Activated CD8-positive, alpha-beta memory T cell treated with anti-CD3 and anti-CD28 coated beads, Interleukin-2, amount 50 U/mL, for 1 hour (primary cell): ENCODE data around the gene CGREF1.
"Not testable (repeated sequence)": the region's sequence is repeated elsewhere in the genome, so short reads cannot be mapped to it uniquely, and the experiment has no call there.

Experiments used
- DNase-seq: peaks from one replicate; pipeline ENCODE4 v3.0.0-alpha.2; 2020; ENCODE audit errors: extremely low read depth

CGREF1 gene

DNA sequence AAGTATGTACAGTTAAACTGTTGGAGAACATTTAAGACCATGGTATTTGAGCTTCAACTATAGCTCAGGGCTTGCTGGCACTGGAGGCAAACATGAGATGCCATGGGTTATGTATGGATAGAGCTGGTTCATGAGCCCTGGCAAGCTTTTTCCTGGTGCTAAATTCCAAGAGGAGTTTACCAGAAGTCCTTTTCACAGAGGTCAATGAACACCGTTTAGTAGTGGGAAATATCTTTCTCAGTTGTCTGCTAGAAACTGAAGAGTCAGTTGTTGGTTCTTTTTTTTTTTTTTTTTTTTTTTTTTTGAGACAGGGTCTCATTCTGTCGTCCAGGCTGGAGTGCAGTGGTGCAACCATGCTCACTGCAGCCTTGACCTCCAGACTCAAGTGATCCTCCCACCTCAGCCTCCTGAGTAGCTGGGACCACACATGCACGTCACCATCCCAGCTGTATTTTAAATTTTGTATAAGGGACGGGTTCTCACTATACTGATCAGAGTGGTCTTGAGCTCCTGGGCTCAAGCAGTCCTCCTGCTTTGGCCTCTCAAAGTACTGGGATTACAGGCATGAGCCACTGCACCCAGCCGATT lies 31.0 kb downstream of the CGREF1 start:
- DNase-seq: no peak

DNA sequence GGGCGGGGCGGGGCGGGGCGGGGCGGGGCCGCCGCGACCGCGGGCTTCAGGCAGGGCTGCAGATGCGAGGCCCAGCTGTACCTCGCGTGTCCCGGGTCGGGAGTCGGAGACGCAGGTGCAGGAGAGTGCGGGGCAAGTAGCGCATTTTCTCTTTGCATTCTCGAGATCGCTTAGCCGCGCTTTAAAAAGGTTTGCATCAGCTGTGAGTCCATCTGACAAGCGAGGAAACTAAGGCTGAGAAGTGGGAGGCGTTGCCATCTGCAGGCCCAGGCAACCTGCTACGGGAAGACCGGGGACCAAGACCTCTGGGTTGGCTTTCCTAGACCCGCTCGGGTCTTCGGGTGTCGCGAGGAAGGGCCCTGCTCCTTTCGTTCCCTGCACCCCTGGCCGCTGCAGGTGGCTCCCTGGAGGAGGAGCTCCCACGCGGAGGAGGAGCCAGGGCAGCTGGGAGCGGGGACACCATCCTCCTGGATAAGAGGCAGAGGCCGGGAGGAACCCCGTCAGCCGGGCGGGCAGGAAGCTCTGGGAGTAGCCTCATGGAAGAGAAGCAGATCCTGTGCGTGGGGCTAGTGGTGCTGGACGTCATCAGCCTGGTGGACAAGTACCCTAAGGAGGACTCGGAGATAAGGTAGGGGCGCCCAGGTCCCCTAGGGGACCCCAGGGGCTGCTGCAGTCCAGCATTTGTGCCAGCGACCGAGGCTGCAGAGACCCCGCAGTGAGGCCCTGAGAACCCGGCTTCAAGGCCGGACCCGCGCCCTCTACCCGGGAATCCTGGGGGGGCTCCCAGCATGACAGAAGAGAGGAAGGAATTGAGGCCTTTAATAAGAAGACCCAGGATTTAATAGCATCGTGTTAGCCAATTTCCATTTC lies 32.0 kb downstream of the CGREF1 start, which contains the start of gene KHK:
KHK (plus strand) TSS at position 49 of the 870 bp plus-strand sequence; CDS start at position 537, 488 bp downstream.
- no peak for DNase-seq

DNA sequence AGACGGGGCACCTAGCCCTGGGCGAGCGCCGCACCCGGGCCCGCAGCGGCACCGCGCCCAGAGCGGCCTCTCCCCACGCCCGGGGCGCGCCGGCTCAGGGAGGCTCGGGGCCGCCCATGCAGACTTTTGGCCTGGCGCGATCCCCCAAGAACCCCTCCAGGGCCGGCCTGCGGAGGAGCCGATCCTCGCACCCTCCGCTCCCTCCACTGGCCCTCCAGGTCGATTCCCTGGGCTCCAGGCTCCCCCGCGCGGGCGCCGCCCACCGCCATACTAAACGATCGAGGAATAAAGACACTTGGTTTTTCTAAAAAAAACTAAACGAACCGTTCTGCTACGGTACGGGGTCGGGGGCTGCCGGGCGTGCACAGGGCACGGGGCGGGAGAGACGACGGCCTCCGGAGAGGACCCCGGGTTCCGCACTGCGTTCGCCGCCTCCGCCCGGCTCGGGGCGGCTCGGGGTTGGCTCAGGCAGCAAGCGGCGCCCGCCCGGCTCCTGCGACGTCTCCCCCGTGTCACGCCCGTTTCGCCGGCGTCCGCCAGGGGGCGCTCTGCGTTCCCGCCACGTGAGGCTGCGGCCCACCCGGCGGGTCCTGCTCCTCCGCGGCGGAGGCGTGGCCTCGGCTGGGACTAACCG lies 32.7 kb downstream of the CGREF1 start:
- DNase-seq: peak; percentile 71

DNA sequence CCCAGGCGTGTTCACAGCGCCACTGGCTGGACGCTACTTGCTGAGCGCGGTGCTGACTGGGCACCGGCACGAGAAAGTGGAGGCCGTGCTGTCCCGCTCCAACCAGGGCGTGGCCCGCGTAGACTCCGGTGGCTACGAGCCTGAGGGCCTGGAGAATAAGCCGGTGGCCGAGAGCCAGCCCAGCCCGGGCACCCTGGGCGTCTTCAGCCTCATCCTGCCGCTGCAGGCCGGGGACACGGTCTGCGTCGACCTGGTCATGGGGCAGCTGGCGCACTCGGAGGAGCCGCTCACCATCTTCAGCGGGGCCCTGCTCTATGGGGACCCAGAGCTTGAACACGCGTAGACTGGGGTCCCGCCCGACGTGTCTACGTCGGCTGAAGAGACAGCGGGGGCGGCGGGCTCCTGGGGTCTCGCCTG lies 33.2 kb downstream of the CGREF1 start:
- DNase-seq: no peak

DNA sequence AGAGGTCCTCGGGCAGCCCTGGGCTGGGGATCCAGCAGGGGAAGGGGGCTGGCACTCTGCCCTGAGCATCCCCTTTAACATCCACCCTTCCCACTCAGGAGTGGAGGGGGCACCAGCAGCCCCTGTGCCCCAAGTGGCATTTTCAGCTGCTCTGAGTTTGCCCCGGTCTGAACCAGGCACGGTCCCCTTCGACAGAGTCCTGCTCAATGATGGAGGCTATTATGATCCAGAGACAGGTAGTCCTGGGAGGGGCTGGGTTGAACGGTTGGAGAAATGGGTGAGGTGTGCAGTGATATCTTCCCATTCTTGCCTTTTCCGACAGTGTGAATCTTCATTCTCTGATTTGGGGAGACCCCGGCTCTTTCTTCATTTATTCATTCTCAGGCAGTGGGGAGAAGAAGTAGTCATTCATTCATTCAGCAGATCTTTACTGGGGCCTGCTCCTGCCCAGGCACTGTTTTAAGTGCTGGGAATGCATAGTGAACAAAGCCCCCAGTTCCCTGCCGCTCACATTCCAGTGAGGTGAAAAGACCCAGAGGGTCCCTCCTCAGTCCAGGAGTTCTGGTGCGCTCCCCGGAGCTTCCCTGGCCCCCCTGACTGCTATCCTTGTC lies 33.8 kb downstream of the CGREF1 start:
- DNase-seq: no peak

DNA sequence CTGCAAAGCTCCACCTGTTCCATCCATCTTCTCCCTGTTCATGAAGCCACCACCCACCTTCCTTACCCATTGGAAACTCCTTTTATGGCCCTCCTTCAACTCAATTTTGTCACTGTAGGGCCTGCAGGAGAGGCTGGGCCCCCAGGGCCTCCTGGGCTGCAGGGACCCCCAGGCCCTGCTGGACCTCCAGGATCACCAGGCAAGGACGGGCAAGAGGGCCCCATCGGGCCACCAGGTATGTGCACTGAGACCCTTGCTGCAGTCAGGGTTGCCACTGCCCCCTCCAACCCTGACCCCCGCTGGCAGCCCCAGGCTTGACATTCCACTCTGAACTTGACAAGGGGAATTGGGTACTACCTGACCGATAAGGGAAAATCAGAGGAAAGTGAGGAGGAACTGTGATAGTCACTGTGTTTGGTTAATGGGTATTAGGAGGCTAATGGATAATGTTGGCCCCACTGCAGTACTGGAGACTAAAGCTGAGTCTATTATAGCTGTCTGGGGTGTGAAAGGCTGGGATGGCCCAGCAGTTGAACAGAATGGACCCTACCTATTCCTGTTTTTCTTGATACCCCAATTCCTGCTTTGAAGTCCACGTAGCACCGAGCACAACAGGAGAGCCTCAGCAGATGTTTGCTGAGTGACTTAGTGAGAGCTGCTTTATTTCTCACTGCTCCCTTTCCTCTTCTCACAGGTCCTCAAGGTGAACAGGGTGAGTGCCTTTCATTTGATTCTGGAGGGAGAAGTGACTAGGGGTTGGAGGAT lies 34.4 kb downstream of the CGREF1 start:
- no peak for DNase-seq

DNA sequence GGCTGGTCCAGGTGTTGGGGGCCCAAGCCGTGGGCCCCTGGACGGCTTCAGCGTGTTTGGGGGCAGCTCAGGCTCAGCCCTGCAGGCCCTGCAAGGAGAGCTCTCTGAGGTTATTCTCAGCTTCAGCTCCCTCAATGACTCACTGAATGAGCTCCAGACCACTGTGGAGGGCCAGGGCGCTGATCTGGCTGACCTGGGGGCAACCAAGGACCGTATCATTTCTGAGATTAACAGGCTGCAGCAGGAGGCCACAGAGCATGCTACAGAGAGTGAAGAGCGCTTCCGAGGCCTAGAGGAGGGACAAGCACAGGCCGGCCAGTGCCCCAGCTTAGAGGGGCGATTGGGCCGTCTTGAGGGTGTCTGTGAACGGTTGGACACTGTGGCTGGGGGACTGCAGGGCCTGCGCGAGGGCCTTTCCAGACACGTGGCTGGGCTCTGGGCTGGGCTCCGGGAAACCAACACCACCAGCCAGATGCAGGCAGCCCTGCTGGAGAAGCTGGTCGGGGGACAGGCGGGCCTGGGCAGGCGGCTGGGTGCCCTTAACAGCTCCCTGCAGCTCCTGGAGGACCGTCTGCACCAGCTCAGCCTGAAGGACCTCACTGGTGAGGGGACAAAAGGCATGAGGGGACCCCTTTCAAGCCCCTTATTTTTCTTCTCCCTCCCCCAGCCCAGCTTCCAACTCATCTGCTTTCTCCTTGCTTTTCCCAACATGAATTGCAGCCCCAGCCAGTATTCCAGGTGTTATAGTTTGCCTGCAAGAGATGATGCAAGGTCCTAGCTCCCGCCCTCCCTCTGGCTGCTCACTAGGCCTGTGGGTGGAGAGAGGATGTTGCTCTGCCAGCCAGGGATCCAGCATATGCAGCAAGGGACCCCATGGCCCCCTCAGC lies 35.3 kb downstream of the CGREF1 start:
- no peak for DNase-seq

DNA sequence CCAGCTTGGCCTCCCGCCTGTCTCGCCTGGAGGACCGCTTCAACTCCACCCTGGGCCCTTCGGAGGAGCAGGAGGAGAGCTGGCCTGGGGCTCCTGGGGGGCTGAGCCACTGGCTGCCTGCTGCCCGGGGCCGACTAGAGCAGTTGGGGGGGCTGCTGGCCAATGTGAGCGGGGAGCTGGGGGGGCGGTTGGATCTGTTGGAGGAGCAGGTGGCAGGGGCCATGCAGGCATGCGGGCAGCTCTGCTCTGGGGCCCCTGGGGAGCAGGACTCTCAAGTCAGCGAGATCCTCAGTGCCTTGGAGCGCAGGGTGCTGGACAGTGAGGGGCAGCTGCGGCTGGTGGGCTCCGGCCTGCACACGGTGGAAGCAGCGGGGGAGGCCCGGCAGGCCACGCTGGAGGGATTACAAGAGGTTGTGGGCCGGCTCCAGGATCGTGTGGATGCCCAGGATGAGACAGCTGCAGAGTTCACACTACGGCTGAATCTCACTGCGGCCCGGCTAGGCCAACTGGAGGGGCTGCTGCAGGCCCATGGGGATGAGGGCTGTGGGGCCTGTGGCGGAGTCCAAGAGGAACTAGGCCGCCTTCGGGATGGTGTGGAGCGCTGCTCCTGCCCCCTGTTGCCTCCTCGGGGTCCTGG lies 36.0 kb downstream of the CGREF1 start:
- DNase-seq: no peak

DNA sequence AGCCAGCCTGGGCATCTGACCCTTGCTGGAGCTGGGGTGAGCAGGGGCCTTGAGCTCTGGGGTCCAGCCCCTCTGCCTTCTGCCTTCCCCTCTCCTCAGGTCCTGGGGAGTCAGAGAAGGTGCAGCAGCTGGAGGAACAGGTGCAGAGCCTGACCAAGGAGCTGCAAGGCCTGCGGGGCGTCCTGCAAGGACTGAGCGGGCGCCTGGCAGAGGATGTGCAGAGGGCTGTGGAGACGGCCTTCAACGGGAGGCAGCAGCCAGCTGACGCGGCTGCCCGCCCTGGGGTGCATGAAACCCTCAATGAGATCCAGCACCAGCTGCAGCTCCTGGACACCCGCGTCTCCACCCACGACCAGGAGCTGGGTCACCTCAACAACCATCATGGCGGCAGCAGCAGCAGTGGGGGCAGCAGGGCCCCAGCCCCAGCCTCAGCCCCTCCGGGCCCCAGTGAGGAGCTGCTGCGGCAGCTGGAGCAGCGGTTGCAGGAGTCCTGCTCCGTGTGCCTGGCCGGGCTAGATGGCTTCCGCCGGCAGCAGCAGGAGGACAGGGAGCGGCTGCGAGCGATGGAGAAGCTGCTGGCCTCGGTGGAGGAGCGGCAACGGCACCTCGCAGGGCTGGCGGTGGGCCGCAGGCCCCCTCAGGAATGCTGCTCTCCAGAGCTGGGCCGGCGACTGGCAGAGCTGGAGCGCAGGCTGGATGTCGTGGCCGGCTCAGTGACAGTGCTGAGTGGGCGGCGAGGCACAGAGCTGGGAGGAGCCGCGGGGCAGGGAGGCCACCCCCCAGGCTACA lies 36.8 kb downstream of the CGREF1 start:
- no peak for DNase-seq

DNA sequence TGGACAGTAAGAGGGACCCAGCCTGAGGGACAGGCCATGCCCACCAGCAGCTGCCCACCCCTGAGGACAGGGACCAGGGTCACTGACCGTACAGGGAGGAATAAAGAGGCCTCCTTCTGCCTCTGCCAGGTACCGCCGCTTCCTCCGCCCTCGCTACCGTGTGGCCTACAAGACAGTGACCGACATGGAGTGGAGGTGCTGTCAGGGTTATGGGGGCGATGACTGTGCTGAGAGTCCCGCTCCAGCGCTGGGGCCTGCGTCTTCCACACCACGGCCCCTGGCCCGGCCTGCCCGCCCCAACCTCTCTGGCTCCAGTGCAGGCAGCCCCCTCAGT lies 38.4 kb downstream of the CGREF1 start:
- no peak for DNase-seq

DNA sequence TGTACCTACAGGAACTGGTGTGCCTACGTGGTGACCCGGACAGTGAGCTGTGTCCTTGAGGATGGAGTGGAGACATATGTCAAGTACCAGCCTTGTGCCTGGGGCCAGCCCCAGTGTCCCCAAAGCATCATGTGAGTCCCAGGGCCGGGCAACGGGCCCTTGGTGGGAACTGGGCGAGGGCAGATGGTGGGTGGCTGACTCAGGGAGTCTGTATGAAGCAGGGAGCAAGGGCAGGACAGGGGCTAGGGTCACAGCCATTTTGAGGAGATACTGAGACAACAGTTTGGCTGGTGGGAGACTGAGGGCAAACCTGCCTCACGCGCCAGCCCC lies 38.8 kb downstream of the CGREF1 start:
- DNase-seq: no peak

DNA sequence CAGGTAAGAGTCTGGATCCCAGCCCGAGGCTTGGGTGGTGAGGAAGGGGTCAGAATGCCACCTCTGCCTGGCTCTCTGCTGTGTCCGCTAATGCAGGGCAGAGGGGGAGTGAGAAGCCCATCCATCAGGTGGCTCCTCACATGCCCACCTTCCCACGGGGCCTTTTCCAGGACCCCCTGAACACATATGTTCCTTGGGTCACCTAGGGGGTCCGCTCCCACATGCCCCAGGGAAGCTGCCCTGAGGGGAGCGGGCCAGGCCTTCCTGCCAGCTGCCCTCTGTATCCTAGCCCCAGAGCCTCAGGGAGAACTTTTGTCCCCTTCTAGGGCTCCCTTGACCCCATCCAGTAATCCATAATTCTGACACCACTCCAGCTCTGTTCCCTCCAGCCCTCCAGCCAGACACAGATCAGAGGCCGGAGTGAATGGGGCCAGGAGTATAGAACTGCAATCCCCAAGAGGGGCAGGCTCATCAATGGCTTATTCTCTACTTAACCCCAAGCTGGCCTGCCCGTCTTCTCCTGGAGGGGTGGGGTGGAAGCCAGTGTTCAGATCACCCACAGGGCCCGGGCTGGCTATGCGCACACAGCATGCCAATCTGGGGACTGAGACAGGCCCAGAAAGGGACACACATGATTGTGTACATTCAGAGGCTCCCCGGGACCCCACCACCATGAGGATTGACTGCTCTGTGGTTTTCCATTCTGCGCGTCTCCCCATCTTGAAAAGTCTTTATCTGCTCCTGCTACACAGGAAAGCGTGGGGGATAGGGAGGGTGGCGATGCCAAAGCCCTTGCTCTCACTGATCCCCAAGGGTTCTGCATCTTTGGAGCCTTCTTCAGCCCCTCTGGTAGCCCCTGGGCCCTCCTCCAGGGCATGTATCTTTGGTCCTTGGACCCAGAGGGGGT lies 39.4 kb downstream of the CGREF1 start:
- no peak for DNase-seq

DNA sequence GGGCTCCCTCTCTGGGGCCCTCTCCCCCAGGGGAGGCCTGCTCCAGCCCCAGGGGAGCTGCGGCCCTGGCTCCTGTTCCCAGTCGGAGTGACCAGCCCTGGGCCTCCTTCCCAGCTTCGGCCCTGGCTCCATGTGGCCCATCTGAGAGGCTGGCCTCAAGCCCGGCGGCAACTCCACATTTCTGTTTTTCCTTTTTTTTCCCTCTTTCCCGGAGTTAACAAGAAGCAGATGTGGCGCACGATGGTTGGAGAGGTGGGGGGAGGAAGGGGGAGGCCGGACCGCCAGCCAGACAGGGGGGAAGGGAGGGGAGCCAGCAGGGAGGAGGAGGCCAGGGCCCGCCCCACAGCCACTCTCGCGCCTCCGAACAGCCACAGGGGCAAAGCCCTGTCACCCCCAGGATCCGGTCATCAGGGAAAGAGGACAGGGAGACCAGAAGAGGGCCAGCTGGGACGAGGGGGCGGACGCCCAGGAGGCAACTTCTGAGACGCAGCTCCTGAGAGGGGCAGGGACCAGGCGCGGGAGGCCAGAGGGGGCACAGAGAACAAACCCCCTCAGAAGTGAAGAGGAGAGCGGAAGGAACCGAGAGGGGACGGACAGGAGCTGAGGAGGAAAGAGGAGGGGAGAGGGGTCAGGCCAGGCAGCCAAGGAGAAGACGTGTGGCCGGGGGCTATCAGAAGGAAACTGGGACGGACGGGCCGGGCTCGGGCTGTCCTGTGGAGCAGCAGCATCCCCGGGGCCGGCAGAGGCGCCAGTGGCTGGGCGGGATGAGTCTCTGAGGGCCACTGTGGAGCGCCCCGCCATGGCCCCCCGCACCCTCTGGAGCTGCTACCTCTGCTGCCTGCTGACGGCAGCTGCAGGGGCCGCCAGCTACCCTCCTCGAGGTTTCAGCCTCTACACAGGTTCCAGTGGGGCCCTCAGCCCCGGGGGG lies 40.4 kb downstream of the CGREF1 start, which contains the start of gene EMILIN1:
EMILIN1 (plus strand) TSS at position 349 of the 928 bp plus-strand sequence; CDS start at position 800, 451 bp downstream.
- no peak for DNase-seq

DNA sequence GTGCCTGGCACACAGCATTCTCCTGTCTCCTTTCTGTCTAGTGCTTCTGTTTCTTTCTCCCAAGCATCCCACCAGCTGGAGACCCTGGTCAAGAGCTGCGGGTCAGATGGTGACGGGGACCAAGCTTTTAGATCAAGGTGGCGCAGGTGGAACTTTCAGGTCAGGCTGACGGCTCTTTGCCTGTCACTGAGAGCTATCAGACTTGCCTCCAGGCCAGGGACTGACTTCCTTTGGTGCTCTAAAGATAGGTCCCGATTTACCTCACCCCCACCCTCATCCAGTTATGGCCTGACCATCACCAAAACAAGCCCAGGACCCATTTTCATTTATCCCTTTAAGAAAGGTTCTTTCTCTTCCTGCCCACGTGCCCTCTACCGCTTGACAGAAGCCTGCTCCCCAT lies 41.7 kb downstream of the CGREF1 start:
- no peak for DNase-seq

DNA sequence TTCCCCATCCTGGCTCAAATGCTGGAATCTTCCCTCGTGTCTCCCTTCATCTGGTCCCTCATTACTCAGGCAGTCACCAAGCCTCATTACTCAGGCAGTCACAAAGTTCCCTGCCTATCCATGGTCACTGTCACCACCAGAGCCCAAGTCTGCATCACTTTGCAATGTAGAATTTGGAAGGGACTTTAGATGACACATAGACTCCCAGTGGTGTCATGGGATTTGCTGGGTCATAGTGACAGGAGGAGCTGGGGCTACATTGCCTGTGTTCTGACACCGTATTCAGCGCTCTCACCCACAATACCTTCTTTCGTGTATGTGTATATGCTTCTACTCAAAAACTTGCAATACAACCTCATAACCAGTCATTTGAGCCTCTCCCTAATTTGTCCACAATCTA lies 42.6 kb downstream of the CGREF1 start:
- DNase-seq: no peak

DNA sequence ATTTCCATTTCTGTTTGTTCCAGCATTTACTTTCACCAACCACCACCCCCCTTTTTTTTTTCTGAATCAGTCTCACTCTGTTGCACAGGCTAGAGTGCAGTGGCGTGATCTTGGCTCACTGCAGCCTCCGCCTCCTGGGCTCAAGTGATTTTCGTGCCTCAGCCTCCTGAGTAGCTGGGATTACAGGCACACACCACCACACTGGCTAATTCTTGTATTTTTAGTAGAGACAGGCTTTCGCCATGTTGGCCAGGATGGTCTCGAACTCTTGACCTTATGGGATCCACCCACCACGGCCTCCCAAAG lies 43.4 kb downstream of the CGREF1 start:
- DNase-seq: not testable (repeated sequence)
